Dermis microvascular lymphatic vessel endothelial cell (primary cell): ENCODE measurements around the gene CACNA2D3. TPM values are rescaled to one million over a fixed set of nuclear protein-coding genes. Genes with fewer than 3 reads are reported as not detected.
"Not testable (repeated sequence)": the region's sequence is repeated elsewhere in the genome, so short reads cannot be mapped to it uniquely, and the experiment has no call there.

Experiments
- DNase-seq, 2 donors: peaks; one replicate each; pipeline versions ENCODE4 v3.0.0 to v3.0.0-alpha.2; 2010; ENCODE audit warnings: low read depth in 2 of 2
- total RNA-seq: library from RNA; depleted of rRNA; stranded (reverse); fragments of >200 nt; gene quantifications from 2 replicates; pipeline ENCODE4 v1.2.1, GENCODE V29; 2014

Gene CACNA2D3
- total RNA-seq, 1 donor from 2014 or later, result not detected

DNA sequence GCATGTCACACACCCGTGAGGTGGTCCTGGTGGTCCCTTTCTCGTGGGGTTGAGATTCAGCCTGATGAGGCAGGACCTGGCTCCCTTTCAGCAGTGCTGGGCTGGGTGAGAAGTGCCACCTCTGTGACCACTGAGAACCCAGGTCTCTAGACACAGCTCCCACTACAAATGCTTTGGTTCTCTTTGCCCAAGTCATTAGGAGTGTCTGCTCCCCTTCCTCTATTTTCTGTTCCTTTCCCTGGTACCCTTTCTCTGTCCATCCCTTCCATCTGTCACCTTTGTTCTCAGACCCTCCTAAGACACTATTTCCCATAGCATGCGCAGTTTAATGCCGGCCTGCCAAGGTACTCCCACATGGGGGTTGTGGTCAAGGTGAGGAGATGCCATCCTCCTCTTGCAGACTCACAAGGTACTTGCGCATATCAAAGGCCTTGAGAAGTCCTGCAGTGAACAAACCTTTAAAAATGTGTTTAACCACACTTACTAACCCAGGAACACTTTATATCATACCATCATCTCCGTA is 507.8 kb downstream of the CACNA2D3 start:
- DNase-seq, result no peak

DNA sequence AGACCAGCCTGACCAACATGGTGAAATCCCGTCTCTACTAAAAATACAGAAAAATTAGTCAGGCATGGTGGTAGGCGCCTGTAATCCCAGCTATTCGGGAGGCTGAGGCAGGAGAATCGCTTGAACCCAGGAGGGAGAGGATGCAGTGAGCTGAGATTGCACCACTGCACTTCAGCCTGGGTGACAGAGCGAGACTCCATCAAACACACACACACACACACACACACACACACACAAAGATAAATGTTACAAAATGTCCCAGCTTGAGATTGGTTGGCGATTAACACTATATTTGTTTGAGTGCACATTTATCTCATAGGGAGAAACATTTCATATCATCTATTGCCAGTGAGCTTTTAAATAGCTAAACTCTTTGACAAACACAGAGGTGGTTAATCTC is 508.6 kb downstream of the CACNA2D3 start:
- not testable (repeated sequence) for DNase-seq

DNA sequence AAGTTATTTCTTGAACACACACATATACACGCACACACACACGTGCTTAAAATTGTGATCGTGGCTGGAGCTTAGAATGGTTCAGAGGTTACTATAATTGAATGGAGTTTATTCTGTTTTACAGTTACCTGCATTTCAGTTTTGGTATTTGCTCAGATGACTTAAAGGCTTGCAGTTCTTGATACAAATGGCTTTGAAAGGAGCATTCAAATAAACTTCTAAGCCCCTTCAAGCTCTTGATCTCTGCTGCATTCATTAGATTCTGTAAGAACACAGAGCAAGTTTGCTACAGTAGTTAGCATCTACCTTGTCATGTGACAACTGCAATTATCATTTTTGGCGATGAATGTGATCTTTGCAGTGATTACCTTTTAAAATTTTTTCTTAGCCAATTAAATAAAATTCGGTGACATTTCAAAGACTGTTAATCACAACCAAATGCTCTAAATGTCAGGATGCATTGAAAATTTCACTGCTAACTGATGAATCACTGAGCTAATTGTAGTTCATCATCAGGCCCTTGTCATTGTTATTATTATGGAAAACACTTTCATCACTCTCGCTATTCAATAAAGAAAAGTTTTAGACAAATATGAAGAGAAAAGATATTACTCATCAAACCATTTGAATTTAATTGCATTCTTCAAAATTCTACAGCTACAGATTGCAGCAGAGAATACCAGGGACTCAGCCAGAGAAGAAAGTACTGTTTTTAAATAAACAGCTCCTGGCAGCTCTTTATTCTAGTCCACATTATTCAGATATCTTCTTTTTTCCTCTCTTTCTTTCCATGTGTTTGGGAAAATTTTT is 509.4 kb downstream of the CACNA2D3 start:
- no peak for DNase-seq

DNA sequence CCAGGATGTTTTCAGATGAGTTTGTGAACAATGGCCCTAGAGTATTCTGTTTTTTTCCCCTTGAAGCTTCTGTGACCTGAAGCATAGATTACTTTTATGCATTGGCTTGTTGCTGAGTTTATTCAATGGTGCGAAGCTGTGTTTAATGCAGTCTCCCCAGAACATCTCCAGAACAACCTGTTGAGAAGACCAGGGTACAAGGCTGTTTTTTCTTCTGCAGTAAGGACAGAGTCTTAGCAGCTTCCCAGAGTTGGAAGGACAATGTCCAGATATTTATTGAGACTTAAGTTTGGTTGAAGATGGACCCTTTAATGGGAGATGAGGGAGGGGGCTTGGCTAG is 509.9 kb downstream of the CACNA2D3 start:
- DNase-seq, result no peak

DNA sequence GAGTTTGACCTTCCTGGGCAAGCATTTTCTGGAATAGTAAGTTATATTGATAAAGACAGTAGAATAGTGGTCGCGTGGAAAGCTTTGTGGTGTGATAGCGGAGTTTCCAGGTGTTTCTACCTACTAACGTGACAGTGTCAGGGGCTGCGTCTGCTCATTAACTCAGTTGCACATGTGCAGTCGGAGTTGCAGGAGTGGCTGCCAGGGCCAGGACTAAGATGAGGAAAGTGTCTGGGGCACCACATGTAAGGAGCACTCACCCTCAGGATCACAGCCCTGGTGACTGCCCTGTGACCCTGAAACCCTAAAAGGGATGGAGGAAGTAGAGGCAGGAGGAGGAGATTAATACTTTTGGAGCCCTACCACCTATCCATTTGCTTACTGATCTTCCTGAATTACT is 510.5 kb downstream of the CACNA2D3 start:
- no peak for DNase-seq

DNA sequence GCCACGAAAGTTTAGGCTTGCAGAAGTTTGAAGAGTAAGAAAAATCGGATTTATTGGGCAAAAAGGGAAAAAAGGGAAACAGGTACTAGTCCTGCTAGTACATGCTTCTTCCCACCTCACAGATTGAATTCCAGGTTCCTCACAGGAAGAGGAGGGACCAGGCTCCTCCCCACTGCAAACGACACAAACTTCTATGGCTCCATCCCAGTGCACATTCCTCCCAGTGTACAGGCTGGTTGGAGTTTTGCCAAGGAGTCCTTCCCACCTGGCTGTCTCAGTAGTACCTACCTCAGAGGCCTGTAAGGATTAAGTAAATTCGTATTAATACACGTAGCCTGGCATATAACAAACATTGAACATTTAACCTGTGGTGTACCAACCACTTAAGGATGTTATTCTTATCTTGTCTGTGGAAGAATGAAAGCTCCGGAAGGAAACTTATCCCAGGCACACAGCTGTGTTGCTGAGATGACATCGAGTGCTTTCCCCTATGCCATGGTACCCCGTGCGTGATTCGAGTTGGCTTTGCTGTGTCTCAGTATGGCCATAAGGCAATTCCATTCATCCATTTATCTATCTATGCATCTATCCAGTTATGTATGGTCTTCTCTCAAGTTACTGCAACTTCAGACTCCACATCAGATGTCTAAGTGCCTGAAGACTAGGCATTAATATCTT is 511.2 kb downstream of the CACNA2D3 start:
- no peak for DNase-seq

DNA sequence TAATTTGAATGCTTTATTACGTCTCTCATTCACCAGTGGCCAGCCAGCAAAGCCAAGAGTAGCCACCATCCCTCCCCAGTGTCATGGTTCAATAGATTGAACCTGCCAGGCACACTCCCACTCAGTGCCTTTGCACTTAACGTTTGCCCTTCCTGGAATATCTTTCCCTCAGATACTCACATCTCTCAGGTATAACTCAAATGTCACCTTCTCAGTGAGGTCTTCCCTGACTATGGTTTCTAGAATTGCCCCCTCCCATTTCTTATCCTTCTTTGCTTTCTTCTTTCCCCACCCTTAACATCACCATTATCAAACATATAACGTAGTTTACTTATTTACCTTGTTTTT is 511.7 kb downstream of the CACNA2D3 start:
- no peak for DNase-seq

DNA sequence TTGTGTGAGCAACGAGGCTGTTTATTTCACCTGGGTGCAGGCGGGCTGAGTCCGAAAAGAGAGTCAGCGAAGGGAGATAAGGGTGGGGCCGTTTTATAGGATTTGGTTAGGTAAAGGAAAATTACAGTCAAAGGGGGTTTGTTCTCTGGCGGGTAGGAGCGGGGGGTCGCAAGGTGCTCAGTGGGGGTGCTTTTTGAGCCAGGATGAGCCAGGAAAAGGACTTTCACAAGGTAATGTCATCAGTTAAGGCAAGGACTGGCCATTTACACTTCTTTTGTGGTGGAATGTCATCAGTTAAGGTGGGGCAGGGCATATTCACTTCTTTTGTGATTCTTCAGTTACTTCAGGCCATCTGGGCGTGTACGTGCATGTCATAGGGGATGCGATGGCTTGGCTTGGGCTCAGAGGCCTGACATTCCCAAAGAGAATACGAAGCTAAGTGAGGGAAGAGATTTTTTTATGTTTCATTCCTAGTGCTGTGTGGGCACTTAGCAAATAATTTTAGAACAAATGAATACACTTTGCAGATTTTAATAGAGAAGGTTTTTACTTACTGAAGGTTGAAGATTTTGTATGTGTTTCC is 517.5 kb downstream of the CACNA2D3 start:
- DNase-seq, result not testable (repeated sequence)

DNA sequence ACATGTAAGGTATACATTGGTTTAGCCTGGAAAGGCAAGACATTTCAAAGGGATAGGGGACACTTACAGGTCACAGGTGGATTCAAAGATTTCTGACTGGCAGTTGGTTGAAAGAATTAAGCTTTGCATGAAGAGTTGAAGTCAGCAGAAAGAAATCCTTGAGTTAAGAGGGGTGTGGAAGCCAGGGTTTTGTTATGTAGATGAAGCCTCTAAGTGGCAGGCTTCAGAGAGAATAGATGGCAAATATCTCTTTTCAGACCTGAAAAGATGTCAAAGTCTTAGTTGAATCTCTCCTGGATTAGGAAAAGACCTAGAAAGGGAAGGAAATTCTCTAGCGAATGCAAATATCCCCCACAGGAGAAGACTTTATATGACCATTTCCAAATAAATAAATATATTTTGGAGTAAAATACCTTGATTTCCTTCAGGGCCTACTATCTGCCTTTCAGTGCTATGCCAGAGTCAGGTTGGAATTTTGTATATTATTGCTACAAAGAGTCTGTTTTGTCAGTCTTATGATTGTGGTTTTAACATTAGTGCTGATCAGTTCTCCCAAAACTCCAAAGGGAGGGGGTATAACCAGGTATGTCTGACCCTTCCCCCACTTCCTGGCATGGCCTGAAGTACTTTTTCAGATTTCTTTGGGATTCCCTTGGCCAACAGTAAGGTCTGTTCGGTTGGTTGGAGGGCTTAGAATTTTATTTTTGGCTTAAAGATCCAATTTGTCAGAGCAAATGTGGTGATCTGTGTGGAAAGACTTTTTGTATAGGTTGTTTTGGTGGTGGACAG is 519.1 kb downstream of the CACNA2D3 start:
- no peak for DNase-seq

DNA sequence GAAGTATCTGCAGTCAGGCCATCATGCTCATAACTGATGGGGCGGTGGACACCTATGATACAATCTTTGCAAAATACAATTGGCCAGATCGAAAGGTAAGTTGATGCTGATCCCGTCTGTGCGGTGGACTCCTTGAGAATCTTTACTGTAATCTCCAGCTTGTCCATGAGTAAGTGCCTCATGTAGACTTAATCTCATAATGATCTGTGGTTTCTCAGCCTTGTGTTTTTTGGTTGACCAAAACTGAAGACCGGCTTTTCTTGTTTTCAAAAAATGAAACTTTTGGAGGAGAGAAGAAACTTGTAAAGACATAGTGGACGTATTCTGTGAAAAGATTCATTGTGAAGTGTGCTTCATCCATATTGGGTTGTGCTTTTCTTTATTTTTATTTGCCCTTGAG is 519.8 kb downstream of the CACNA2D3 start:
- no peak for DNase-seq

DNA sequence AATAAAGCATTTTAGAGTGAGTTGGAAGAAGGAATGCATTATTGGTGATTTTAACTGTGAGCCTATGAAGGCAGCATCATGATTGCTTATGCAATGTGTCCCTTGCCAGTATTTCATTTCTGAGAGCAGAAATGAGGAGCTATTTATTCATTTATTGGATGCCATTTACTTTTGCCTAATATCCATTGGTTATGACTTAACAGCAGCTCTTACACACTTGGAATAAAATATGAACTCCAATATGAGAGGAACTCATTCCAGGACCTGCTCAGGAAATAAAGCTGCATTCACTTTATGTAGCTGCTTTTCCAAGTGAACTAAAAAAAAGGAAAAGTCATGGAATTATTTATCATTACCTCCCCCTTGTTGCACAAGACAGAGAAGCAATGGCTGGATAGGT is 525.4 kb downstream of the CACNA2D3 start:
- no peak for DNase-seq

DNA sequence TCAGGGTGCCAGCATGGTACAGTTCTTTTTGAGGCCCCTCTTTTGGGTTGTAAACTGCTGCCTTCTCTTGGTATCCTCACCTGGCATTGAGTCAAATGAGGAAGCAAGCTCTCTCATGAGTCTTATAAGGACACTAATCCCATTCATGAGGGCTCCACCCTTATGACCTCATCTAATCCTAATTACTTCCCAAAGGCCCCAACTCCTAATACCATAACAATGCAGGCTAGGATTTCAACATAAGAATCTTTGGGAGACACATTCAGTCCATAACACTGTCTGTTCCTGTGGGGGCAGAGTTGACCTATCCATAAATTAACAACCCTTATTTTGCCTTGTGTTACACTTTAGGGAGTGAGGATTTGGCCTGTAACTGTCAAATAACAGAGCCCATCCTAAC is 527.2 kb downstream of the CACNA2D3 start:
- no peak for DNase-seq

DNA sequence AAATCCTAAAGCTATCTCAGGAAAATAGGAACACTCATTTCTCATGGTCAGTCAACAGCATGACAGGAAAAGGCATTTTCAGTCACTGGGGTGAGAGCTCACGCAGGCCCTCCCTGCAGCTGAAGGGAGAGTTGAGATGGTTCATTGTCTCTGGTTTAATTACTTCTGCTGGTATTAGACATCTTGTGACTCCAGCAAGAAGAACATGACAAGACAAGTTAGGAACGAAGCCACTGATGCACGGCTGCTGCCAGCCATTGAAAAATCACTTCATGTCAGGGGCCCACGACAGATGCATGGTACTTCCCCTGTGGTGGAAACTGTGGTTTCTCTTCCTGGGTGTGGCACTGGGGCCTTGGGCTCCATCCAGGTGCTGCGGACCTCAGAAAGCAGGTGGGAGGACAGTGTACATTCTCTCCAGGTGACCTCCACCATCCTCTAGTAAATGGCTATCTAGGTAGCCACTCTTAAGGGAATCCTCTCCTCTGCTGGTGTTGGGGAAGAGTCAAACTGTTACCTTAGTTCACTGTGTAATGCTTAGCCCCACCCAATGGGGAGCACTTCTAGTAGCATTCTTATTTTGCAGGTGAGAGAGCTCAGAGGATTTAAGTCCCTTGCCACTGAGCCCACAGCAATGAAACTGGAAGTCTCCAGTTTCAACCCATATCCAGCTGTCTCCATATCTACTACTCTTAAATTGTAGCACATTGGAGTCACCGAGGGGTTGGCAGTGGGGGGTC is 531.3 kb downstream of the CACNA2D3 start:
- no peak for DNase-seq

DNA sequence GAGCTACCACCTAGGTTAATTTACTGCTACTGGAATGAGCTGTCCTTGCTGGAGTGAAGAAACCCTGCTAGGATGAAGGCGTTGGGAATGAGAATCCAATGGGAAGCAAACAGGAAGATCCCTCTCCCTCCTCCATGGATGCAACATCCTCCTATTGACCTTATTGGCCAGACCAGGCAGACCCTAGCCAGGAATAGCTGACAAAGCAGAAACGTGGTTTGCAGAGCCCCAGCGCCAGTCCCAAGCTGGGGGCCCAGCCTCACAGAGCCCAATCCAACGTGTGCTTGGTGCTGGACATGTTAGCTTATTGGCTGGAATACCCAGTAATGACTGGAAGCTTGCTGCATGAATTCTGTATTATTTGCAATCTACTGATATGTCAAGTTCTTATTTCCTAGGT is 532.4 kb downstream of the CACNA2D3 start:
- no peak for DNase-seq

DNA sequence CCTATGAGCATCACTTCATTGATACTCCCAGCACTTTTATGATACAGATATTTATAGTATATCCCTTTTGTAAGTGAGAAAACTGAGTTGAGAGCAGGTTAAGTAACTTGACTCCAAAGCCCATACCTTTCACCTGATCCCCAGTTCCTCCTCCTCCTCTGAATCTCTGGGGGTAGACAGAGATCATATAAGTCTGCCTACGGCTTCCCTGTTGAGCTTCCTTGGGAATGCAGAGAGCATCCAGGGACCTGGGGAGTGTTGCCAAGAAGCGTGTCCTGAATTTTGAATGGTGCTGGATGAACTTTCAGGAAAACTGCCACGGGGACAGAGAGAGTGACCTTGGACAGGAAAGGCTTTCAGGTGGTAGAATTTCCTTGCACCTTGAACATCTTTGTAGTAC is 537.0 kb downstream of the CACNA2D3 start:
- DNase-seq, result no peak

DNA sequence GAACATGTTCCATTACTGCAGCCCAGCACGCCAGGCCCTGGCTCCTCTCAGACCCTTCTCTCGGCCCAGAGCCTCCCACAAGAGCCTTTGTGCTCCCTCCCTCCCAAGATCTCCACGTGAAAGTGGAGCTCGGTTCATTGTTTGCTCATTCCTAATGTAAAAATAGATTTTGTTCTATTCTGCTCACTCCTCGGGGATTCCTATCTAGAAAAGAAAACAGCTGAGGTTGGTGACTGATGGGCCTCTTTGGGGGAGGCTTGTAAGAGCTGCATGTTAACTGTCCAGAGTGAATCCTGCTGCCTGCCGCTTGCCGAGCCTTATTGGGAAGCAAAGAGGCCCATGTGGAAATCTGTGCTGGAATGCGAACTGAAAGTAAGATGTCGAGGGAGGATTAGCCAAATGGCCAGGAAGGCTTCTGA is 538.4 kb downstream of the CACNA2D3 start:
- DNase-seq, result no peak

DNA sequence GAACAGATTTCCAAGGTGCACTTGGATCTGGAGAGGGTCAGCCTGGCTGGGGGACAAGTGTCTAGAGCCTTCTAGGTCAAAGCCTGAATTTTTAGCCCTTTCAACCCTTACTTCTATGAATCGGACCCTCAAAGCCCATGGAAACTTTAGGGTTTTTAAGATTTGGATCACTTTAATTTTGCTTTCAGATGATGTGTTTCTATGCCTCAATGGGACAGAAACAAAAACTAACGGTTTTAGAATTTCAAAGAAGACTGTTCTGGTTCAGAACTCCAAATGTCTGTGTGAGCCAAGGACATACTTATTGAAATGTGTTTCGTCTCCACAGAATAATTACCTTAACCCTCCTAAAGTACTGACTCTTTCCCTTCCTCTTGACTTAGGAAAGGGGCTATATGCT is 538.8 kb downstream of the CACNA2D3 start:
- DNase-seq, result no peak

DNA sequence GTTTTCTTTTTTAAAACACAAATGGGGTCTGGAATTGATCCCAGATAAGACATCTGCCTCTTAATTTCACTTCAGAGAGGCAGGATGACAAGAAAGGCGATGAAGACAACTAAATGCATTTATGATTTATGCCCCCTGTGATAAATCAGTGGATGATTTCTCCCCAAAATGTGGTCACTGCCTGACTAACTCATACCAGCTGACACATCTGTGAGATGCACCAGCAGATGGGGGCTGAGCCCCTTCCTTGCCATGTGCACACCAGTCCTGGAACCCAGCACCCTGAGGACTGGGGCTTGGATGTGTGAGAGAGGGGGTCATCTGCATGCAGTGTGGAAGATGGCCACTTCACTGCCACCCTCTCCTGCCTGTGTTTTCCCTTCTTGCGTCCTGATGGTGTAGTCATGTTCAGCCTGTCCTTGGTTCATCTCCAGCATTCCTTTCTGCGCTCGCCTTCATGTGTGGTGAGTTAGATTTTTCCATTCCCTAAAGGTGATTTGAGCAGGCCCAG is 541.2 kb downstream of the CACNA2D3 start:
- DNase-seq, result no peak

DNA sequence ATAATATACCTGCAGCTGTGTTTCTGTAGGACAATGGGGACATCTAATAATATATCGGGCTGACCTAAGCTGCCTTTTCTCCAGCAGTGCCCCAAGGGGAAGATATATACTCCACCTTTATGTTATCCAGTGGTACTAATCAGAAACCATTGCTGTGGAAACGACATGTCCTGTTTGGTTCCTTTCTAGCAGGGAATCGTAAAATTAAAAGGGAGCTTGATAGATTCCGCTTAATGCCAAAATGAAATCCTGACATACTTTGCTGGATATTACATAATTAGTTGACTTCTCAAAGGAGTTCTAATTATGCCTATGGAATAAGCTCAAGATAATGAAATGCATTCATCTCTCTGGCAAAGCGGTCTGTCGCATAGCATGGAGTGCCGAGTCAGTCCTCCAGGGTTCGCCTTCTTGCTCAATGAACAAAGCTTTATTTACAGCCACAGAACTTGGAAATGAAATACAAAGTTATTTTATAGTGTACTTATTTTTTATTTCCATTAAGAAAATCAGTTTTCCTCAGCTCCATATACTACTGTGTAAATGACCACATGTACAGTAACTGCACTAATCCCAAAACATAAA is 542.8 kb downstream of the CACNA2D3 start:
- DNase-seq, result no peak

DNA sequence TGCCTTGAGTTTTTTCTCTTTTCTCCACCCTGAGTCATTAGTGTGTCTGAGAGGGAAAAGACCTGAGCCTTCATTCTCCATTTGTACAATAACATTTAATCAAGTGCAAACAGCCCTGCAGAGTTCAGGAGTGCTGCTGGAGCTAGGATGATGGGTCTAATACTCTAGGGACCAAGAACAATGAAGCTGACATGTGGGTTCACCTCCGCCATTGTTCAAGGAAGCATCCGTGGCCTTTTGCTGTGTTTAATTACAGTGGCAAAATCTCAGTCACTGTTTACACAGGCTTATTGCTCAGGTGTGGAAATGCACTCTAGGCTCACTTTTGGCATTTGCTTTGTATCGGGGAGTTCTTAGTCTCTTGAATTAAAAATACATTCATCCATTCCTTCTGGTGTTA is 545.9 kb downstream of the CACNA2D3 start:
- DNase-seq, result no peak
